Measurements from ENCODE around the gene HSF5.

The HSF5 gene

GRCh38 chr17:58475985-58476384 is 12.2 kb downstream of the HSF5 start:
- DNase-seq: no peak

DNA sequence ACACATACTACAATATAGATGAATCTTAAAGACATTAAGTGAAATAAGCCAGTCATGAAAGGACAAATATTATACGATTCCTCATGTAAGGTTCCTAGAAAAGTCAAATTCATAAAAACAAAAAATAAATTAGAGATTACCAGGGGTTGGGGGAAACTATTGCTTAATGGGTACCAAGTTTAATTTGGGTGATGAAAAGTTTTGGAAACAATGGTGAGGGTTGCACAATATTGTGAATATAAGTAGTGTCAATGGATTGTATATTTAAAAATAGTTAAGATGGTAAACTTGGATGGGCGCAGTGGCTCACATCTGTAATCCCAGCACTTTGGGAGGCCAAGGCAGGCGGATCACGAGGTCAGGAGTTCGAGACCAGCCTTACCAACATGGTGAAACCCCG is 17.9 kb downstream of the HSF5 start:
- DNase-seq: no peak

- DNase-seq: no peak
These were observed 19.3 kb downstream of the HSF5 start for GRCh38 chr17:58468944-58469343.

- no peak for DNase-seq
These were observed 32.7 kb downstream of the HSF5 start for GRCh38 chr17:58455491-58455890.

DNA sequence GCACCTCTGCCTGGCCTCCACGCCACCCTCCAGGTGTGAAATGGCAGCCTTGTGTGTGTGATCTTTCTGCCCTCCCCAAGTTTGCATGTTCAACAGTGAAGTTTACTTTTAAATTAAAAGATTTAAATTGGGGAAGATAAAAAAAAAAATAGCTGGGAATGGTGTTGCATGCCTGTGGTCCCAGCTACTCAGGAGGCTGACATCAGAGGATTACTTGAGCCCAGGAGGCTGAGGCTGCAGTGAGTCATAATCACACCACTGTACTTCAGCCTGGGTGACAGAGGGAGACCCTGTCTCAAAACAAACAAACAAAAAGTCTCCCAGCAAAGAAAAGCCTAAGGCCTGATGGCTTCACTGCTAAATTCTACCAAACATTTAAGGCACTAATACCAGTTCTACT is 35.5 kb downstream of the HSF5 start:
- no peak for DNase-seq

DNA sequence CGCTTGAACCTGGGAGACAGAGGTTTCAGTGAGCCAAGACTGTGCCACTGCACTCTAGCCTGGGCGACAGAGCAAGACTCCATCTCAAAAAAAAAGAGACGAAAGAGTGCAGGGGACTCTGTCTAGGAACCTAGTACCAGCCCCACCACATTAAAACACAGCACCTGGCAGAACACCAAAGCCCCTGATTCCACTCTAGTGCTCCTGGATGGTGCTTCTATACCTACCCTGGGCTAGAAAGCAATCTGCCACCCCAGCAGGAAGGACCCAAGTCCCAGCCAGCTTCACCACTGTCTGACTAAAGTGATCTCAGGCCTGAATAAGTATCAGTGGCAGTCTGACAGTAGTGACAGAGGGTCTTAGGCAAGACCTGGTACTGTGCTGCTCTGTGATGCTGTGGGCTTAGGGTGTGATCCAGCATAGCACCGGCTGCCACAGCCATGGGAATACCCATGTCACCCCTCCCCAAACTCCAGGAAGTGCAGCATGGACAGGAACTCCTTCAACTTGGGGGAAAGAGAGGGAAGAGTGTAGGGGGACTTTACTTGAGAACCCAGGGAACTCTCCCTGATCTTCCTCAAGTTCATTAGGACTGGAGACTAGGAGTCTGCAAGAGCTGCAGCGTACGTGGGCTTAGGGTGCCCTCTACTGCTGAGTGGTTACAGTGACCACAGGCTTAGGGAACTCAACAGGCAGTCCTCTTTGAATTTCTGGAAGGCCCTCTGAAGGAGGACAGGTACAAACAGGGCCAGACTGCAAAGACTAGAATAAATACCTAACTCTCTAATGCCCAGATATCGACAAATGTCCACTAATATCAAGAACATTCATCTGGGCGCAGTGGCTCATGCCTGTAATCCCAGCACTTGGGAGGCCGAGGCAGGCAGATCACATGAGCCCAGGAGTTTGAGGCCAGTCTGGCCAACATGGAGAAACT is 40.9 kb downstream of the HSF5 start:
- peak; percentile 50 to 51 for DNase-seq

- no peak for DNase-seq
These were observed 42.1 kb downstream of the HSF5 start for GRCh38 chr17:58446086-58446485.

DNA sequence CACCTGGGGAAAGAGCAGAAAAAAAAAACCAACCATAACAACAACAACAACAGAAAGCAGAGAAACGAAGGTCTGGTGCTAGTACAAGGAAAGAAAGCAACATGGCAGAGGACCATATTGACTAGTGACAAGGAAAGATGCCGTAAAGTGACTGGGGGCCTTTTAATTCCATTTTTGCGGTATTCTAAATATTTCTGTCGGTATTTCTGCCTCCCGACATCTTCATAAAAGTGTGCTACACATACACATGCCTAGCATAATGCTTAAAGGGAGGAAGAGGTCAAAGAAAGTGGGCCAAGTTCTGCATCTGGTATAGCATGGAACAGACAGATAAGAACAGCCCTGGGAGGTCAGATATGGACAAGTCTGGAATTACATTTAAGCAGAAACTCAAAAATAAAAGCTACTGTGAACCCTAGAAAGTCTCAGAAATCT is 51.4 kb downstream of the HSF5 start:
- DNase-seq: no peak

DNA sequence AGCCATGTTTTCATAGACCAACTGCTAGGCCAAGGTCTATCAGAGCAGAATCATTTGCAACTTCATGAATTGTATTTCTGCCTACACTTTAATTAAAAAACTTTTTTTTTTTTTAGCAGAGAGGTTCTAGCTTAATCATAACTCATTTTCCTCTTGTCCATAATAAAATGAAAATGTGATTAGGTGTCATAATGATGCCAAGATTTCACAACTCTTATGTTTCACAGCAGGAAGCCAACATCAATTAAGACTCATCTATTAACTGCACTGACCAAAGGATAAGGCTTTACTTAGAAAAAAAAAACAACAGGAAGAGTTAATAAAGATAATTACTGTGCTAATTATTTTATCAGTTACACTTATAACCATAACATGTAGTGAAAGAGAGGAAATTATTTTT is 52.0 kb downstream of the HSF5 start:
- DNase-seq: no peak

GRCh38 chr17:58432806-58433573 is 55.2 kb downstream of the HSF5 start:
- DNase-seq: no peak

DNA sequence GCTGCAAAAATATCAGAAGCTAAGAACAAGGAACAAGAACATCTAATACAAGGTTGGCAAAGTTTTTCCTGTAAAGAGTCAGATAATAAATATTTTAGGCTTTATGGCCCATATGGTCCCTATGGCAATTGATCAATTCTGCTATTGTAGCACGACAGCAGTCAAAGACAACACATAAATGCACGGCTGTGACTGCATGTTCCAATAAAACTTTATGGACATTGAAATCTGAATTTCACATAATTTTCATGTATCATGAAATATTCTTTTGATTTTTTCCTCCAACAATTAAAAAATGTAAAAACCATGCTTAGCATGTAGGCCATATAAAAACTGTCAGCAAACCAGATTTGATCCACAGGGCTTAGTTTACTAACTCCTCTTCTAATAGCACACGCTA is 60.4 kb downstream of the HSF5 start:
- no peak for DNase-seq

- no peak for DNase-seq
These were observed 66.5 kb downstream of the HSF5 start for GRCh38 chr17:58421711-58422110.

GRCh38 chr17:58420827-58421226 is 67.4 kb downstream of the HSF5 start:
- DNase-seq: no peak

DNA sequence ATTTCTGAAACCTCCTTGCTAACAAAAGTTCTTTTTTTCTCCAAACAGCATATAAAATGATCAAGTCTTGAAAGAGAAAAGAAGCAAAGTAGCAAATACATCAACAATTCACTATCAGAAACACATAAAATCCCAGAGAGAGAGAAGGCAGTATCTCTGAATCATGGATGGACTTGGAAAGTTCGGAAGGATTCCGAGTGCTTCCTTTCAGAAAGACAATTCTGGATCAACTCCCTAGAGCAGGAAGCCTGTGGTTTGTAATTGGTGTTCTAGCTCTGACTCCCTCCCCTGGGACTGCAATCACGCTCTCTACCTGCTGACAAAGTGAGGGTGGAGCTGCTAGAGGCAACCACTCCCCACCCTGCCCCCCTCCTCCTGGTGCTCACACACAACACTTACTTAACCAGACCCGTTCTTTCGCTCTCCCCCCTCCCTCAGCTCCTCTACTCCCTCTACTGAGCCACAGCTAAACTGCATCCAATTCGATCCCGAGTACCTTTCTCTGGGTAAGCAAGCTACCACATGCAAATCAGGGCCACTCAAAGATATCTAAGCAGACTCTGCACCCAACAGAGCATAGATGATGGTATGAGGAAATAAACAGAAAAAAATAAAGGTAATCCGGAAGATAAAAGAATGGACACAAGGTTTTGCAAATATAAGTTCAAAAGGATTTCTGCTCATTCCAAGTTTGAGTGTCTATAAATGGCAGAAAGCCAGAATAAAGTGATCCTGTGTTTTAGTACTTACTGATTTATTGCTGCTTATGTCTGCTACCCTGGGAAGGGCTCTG is 70.7 kb downstream of the HSF5 start, which contains the start of gene RNF43:
Gene RNF43, minus strand, starts transcription at position 235 of the 793 bp plus-strand sequence. CDS start 1,957 bp downstream, outside the sequence.
- peak; percentile 89 to 90 for DNase-seq

GRCh38 chr17:58416937-58417299 is 71.3 kb downstream of the HSF5 start:
- no peak for DNase-seq

GRCh38 chr17:58416396-58416795 is 71.8 kb downstream of the HSF5 start:
- DNase-seq: no peak

DNA sequence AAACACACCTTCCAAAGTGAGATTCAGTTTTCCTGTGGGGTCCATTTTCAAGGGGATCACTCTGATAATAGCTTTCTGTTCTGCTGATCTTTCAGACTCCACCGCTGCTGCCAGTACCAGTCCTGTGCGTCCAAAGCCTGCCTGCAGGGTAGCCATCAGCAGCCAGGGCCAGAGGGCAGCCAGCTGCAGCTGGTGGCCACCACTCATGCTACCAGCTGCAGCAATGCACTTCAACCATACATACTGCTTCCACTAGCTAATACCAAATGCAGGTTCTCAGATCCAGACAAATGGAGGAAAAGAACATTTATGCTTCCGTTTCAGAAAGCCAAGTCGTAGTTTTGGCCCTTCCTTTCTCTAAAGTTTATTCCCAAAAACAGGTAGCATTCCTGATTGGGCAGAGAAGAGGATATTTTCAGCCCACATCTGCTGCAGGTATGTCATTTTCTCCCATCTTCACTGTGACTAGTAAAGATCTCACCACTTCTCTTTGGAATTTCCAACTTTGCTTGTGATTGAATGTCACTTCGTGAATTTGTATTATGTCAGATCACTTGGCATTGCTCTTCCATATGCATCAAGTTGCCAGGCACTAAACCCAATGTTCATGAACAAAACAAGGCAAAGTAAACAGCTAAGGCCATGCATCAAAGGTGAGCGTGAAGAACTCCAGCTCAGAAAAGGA is 72.7 kb downstream of the HSF5 start:
- no peak for DNase-seq

DNA sequence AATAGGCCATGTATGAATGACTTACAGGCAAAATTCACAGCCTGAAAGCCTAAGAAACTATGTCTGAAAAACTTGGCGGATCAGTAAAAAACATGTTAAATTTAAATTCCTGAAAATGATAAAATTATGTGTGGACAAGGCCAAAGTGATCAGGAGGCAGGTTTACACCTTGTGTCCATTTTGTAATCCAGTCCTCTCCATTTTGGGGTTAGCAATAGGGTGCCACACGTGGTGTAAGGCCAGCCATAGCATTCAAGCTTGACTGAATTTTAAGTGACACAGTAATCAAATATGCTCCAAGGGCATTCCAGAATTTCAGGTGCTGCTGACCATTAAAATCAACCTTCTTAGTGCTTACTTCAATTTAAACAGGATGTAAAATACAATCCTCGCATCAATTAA is 73.6 kb downstream of the HSF5 start:
- DNase-seq: no peak

GRCh38 chr17:58413684-58414083 is 74.5 kb downstream of the HSF5 start:
- DNase-seq: no peak

DNA sequence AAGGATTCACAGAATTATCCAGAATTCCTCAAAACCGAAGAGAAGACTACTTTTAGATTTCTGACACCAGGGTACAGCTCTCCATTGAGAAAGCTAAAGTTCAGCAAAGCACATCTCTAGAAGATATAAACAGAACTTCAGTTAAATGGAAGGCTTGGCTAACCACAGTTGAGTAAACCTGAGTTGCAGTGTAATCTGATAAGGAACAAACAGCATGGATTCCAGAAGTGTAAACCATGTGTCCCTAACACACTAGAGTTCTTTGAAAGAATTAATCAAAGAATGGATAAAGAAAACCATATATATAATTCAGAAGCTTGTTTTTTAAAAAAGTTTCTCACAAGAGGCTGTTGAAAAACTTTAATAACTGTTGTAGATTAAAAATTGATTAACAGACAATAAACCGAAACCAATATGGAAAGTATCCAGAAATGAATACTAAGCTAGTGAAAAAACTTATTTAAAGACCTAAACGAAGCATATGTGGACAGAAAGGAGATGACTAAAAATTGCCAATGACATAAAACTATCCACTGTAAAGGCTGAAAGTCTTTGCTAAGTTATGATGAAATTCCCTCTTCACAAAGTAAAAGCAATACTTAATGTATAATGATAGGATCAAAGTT is 75.1 kb downstream of the HSF5 start:
- no peak for DNase-seq

- DNase-seq: no peak
These were observed 76.0 kb downstream of the HSF5 start for GRCh38 chr17:58412064-58412703.
